ENCODE data around the gene BTBD2. TPM values are rescaled to one million over a fixed set of nuclear protein-coding genes. Genes with fewer than 3 reads are reported as not detected.

Gene BTBD2
- total and polyA plus RNA-seq, 10 of the 15 experiments (the other 5 are each of a cell fraction or from before 2014, with no cell fraction given) = 0.13 to 66.2 (median 10.4) TPM

DNA sequence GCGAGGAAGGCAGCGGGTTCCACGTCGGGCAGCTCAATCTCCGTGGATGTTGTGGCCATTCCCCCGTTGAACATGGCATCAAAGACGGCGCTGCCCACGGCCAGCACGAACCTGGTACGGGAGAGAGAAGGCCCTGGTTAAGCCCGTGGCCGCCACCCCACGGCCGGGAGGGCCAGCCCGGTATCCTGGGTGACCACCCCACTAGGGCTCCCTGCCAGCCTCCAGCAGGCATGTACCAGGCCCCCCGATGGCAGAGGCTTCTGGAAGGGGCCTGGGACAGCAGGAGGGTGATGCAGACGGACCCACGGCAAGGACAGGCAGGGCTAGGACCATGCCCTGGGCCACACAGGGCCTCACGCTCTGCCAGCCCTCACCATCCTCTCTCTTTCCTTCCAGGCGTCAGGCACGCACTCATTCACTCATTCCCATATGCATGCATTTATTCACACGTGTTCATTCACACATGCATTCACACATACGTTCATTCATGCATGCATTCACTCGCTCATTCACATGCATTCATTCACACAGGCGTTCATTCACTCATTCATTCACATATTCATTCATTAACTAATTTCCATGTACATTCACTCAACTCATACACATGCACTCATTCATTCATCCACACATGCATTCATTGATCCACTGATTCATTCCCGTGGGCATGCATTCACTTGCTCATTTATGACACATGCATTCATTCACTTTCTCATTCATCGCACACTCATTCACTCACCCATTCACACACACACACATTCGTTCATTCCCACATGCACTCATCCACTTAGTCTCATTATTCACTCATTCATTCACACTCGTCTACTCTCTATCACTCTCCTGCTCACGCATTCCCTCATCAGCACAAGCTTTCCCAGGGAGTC lies 17.9 kb downstream of the BTBD2 start:
- Histone ChIP-seq H3K36me3 (ENCODE audit: control insufficient read depth in 2 of 2, insufficient read depth in 2 of 2, low read length in 1 of 2) (no peaks in the 10 kb centered on the region), H3K27me3 (replicated peaks in 1 of 2; ENCODE audit: control insufficient read depth in 2 of 2, insufficient read depth in 2 of 2, low read length in 1 of 2) (no peaks in the 10 kb centered on the region), H3K4me2 (ENCODE audit: control insufficient read depth, insufficient read depth) (no peak overlapping the region), H2AFZ (ENCODE audit: control insufficient read depth, low read depth, low read length) (no peak overlapping the region), H3K9me3 (replicated peaks; ENCODE audit: control insufficient read depth, insufficient read depth, low read length) (no peaks in the 10 kb centered on the region; the same call in 2 of the 3 replicates), H3K27ac (ENCODE audit: control insufficient read depth, insufficient read depth) (no peak overlapping the region), H3K9ac (ENCODE audit: control insufficient read depth, insufficient read depth, low read length) (no peak overlapping the region), H3K79me2 (ENCODE audit: control insufficient read depth, insufficient read depth, low read length) (no peaks in the 10 kb centered on the region), H3K4me1 (ENCODE audit: control insufficient read depth, insufficient read depth, low read length) (peaks cover 7% of the 10 kb centered on the region), H3K4me3 (no peak overlapping the region), H4K20me1 (ENCODE audit: control insufficient read depth, insufficient read depth) (no peaks in the 10 kb centered on the region)
- WGBS (ENCODE audit: insufficient coverage, insufficient replicate concordance, low lambda C conversion rate, missing lambda C conversion rate) = 83% methylated on average over 31 of the region's 31 CpGs
- DNase-seq (ENCODE audit: low read depth, low spot score) = no peak
- ATAC-seq = no peak
- POLR2A ChIA-PET = no interaction called here
- BruUV-seq (replicated peaks) = TSS peak; percentile 62
- FAIRE-seq = no peak
- CTCF ChIA-PET = no interaction called here
- no peak for TF ChIP-seq SMC3 (IDR thresholded peaks at IDR 0.05; ENCODE audit: borderline replicate concordance, low read length)
- TF ChIP-seq, protein P1, sequence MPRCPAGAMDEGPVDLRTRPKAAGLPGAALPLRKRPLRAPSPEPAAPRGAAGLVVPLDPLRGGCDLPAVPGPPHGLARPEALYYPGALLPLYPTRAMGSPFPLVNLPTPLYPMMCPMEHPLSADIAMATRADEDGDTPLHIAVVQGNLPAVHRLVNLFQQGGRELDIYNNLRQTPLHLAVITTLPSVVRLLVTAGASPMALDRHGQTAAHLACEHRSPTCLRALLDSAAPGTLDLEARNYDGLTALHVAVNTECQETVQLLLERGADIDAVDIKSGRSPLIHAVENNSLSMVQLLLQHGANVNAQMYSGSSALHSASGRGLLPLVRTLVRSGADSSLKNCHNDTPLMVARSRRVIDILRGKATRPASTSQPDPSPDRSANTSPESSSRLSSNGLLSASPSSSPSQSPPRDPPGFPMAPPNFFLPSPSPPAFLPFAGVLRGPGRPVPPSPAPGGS (IDR thresholded peaks at IDR 0.05; ENCODE audit: borderline replicate concordance, insufficient read depth, low read depth, low read length, poor library complexity, severe bottlenecking) = peak; percentile 67
- peak; percentile 88 for TF ChIP-seq ZNF24 (IDR thresholded peaks at IDR 0.05)
- no peak for TF ChIP-seq KAT2A (conservative IDR thresholded peaks at IDR 0.05; ENCODE audit: control insufficient read depth, low read depth, low read length)
- RAD21 ChIA-PET (ENCODE audit: unreplicated experiment) = no interaction called here
- in situ Hi-C loops (cut with MboI) (no loop called here), intact Hi-C loops (cut with micrococcal nuclease; ENCODE audit: unreplicated experiment) (no loop called here)
- SMC1A ChIA-PET (ENCODE audit: uncharacterized antibody, unreplicated experiment) = no interaction called here

DNA sequence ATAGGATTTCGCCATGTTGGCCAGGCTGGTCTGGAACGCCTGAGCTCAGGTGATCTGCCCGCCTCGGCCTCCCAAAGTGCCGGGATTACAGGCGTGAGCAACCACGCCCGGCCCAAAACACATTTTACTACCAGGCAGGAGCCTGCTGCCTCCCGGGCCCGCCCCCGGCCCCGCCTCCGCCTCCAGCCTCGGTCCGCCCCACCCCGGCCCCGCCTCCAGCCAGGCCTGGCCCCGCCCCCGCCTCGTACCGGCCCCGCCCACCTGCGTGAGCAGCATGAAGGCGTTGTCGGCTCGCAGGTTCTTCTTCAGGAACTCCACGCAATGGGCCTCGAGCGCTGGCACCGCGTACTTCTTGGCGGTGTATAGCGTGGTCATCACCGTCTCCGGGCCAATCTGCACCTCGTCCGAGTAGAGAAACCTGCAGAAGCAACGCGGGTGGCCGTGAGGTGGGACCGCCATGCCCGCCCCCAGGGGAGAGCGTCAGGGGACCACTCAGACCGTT lies 22.7 kb downstream of the BTBD2 start:
- H3K9ac ChIP-seq (ENCODE audit: control insufficient read depth, insufficient read depth, low read length) = no peak overlapping the region
- no peak for ATAC-seq

More for the DNA sequence above, 22.7 kb downstream of the BTBD2 start:
- Histone ChIP-seq H3K36me3 (ENCODE audit: control insufficient read depth in 2 of 2, insufficient read depth in 2 of 2, low read length in 1 of 2) (no peaks in the 10 kb centered on the region; a peak in 1 of 4 replicates), H3K9me3 (replicated peaks; ENCODE audit: control insufficient read depth, insufficient read depth, low read length) (no peaks in the 10 kb centered on the region), H3K79me2 (ENCODE audit: control insufficient read depth, insufficient read depth, low read length) (no peaks in the 10 kb centered on the region), H3K4me3 (no peak overlapping the region), H4K20me1 (ENCODE audit: control insufficient read depth, insufficient read depth) (no peaks in the 10 kb centered on the region), H3K4me2 (ENCODE audit: control insufficient read depth, insufficient read depth) (no peak overlapping the region), H3K27ac (ENCODE audit: control insufficient read depth, insufficient read depth) (no peak overlapping the region), H3K27me3 (replicated peaks in 1 of 2; ENCODE audit: control insufficient read depth in 2 of 2, insufficient read depth in 2 of 2, low read length in 1 of 2) (no peaks in the 10 kb centered on the region), H2AFZ (ENCODE audit: control insufficient read depth, low read depth, low read length) (no peak overlapping the region), H3K4me1 (ENCODE audit: control insufficient read depth, insufficient read depth, low read length) (no peaks in the 10 kb centered on the region)
- RAD21 ChIA-PET (ENCODE audit: unreplicated experiment) = no interaction called here
- intact Hi-C loops (cut with micrococcal nuclease; ENCODE audit: unreplicated experiment) = no loop called here
- POLR2A ChIA-PET = no interaction called here
- CTCF ChIA-PET = no interaction called here
- FAIRE-seq (no peak), DNase-seq (ENCODE audit: low read depth, low spot score) (no peak)
- WGBS (ENCODE audit: insufficient coverage, insufficient replicate concordance, low lambda C conversion rate, missing lambda C conversion rate) = 95% methylated on average over 43 of the region's 44 CpGs
- BruUV-seq (replicated peaks) = no TSS peak
- in situ Hi-C loops (cut with MboI) = no loop called here
- SMC1A ChIA-PET (ENCODE audit: uncharacterized antibody, unreplicated experiment) = no interaction called here
- TF ChIP-seq MTA3 (IDR thresholded peaks at IDR 0.05; ENCODE audit: borderline replicate concordance, low read length) (no peak), ZNF207 (IDR thresholded peaks at IDR 0.05; ENCODE audit: borderline replicate concordance) (no peak), TAF1 (IDR thresholded peaks at IDR 0.05; ENCODE audit: borderline replicate concordance, low read depth, low read length) (no peak), FOXK2 (IDR thresholded peaks at IDR 0.05) (no peak), MTA2 (IDR thresholded peaks at IDR 0.05; ENCODE audit: low read depth) (no peak), RAD21 (IDR thresholded peaks at IDR 0.05; ENCODE audit: insufficient read depth, low read depth, low read length) (no peak), ZNF384 (IDR thresholded peaks at IDR 0.05; ENCODE audit: borderline replicate concordance, low read depth, low read length) (no peak), IRF4 (IDR thresholded peaks at IDR 0.05; ENCODE audit: low read depth, low read length) (no peak), SMC3 (IDR thresholded peaks at IDR 0.05; ENCODE audit: borderline replicate concordance, low read length) (no peak)
- TF ChIP-seq, protein P2, sequence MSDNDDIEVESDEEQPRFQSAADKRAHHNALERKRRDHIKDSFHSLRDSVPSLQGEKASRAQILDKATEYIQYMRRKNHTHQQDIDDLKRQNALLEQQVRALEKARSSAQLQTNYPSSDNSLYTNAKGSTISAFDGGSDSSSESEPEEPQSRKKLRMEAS (IDR thresholded peaks at IDR 0.05; ENCODE audit: low read depth, low read length) = no peak
- TF ChIP-seq, protein P3, sequence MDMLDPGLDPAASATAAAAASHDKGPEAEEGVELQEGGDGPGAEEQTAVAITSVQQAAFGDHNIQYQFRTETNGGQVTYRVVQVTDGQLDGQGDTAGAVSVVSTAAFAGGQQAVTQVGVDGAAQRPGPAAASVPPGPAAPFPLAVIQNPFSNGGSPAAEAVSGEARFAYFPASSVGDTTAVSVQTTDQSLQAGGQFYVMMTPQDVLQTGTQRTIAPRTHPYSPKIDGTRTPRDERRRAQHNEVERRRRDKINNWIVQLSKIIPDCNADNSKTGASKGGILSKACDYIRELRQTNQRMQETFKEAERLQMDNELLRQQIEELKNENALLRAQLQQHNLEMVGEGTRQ (IDR thresholded peaks at IDR 0.05; ENCODE audit: borderline replicate concordance, low read depth, low read length) = no peak
